Body of pancreas (tissue), 4 donors: ENCODE measurements around the gene CCDC77. TPM values are rescaled to one million over a fixed set of nuclear protein-coding genes. Genes with fewer than 3 reads are reported as not detected.

ENCODE experiments used
- ATAC-seq: fragments of 150-250 bp; one replicate; pipeline ENCODE4 v1.9.1; 2016
- DNase-seq, 4 donors: peaks; one replicate each; pipeline ENCODE4 v3.0.0-alpha.2; 2019
- H3K27ac ChIP-seq, 4 donors: fragments of 200-600 bp; sonication (generic); 1 replicate in 3 of 4; 2 replicates in 1 of 4; pipeline versions ENCODE4 v1.5.1 to v1.6.1; 2016 to 2019; ENCODE audit warnings: mild to moderate bottlenecking in 1 of 4, mixed read lengths in 1 of 4, moderate library complexity in 1 of 4
- H3K27me3 ChIP-seq, 2 donors: fragments of 200-600 bp; sonication (generic); one replicate each; pipeline ENCODE4 v1.6.0; 2016; ENCODE audit warnings: mild to moderate bottlenecking in 1 of 2
- H3K36me3 ChIP-seq, 2 donors: fragments of 200-600 bp; sonication (generic); replicated peaks in 1 of 2; 2 replicates each; pipeline ENCODE4 v1.5.1; 2016; ENCODE audit warnings: low read depth in 2 of 2; ENCODE audit not compliant: insufficient read depth in 1 of 2
- H3K4me1 ChIP-seq: fragments of 200-600 bp; sonication (generic); one replicate; pipeline ENCODE4 v1.6.0; 2016
- H3K4me3 ChIP-seq, 2 donors: fragments of 200-600 bp; sonication (generic); 1 replicate in 1 of 2; 2 replicates in 1 of 2; pipeline ENCODE4 v1.5.1; 2016 to 2019
- H3K9me3 ChIP-seq, 3 donors: fragments of 200-600 bp; sonication (generic); 1 replicate in 2 of 3; 2 replicates in 1 of 3; pipeline ENCODE4 v1.5.1; 2016
- POLR2A ChIP-seq, 3 donors: fragments of 450-650 bp; IDR thresholded peaks; one replicate each; pipeline ENCODE4 v1.6.1; 2016; ENCODE audit warnings: antibody characterized with exemption in 3 of 3, mild to moderate bottlenecking in 2 of 3
- WGBS, 2 donors: methylation state at CpG; one replicate each; pipeline ENCODE4 v1.1.5; 2017; 5-methylcytosine and 5-hydroxymethylcytosine counted together
- intact Hi-C: fragments of 100-400 bp; cut with DNase I; formaldehyde crosslinking; loops from one replicate; pipeline ENCODE4 v1.15.1; 2023
- total RNA-seq, 2 donors: library from RNA; depleted of rRNA; stranded (reverse); fragments of >200 nt; gene quantifications; one replicate each; pipeline ENCODE4 v1.1.0, GENCODE V29; 2016
- TF ChIP-seq, protein P1 (sequence below), 7 experiments: fragments of 450-650 bp in 4 of 7; fragments of 200-600 bp in 3 of 7; sonication (generic) in 3 of 7; IDR thresholded peaks; one replicate each; pipeline ENCODE4 v1.5.1; 2016 to 2019; ENCODE audit warnings: antibody characterized with exemption in 7 of 7

Gene CCDC77
- total RNA-seq, 2 donors from 2014 or later: 2.9 to 4.9 TPM

DNA sequence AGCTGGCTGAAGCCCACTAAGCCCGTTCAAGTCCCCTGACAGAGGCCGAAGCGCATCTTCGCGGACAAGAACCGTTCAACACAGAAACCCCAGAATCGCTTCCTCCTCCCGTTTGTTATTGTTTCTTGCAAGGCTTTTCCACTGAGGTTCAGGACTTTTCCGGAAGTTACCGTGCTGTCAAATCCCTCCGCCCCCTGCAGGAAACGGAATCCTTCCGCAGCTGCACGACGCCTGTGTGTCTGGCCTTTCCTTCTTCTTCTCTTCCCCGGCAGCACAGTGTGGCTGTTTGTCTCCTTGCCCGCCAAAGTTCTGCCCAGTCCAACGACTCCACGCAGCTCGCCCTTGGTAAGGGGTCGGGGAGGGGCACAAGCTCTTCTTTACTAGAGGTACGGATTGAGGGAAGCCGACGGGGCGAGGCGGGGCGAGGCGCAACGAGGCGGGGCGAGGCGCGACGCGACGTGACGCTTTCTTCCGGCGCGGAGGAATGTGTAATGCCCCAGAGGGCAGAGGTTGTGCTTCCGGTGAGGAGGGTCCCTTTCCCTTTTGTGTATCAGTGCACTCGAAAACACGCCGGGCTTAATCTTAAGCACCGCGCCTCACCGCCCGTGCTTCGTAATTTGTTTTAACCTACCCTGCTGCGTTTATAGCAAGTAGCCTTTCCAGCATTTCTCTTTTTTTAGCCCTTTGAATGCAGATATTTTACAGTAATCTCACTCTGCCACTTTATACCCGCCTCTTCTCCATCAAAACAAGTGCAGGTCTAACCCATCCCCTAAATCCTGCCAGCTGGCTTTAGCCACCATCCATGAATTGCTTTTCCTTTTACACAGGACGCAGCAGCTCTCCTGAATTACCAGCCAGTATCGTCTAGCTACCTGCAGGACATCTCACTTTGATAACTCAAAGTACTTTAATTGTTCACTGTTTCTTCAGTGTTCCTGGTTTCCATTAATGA, 12.0 kb upstream of the CCDC77 start, which contains the start of gene KDM5A:
KDM5A (minus strand) TSS at position 179 of the 955 bp plus-strand sequence. CDS start 229 bp downstream, outside the sequence.
- peak within 1 kb of the TSS; percentile 57 to 94 for H3K4me3 ChIP-seq
- H3K9me3 ChIP-seq: no peaks in the 10 kb centered on the region
- peaks cover 34% of the 10 kb centered on the region for H3K4me1 ChIP-seq
- H3K27ac ChIP-seq: peak within 1 kb of the TSS; percentile 75 to 93 (median 86)
- DNase-seq (peak; percentile 87 to 92 (median 90)), ATAC-seq (peak; percentile 99)
- intact Hi-C loops: no loop called here
- H3K36me3 ChIP-seq: peaks cover 0 to 3% of the 10 kb centered on the region in 2 donors
- WGBS, 2 donors: 1 to 2% methylated on average over 36 to 45 of the region's 53 CpGs
- H3K27me3 ChIP-seq: no peaks in the 10 kb centered on the region
- peak in 2 of 3 donors; percentile 75 to 76 for TF ChIP-seq POLR2A (IDR thresholded peaks at IDR 0.05)
- TF ChIP-seq, protein P1, sequence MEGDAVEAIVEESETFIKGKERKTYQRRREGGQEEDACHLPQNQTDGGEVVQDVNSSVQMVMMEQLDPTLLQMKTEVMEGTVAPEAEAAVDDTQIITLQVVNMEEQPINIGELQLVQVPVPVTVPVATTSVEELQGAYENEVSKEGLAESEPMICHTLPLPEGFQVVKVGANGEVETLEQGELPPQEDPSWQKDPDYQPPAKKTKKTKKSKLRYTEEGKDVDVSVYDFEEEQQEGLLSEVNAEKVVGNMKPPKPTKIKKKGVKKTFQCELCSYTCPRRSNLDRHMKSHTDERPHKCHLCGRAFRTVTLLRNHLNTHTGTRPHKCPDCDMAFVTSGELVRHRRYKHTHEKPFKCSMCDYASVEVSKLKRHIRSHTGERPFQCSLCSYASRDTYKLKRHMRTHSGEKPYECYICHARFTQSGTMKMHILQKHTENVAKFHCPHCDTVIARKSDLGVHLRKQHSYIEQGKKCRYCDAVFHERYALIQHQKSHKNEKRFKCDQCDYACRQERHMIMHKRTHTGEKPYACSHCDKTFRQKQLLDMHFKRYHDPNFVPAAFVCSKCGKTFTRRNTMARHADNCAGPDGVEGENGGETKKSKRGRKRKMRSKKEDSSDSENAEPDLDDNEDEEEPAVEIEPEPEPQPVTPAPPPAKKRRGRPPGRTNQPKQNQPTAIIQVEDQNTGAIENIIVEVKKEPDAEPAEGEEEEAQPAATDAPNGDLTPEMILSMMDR (IDR thresholded peaks at IDR 0.05): peak in 4 of 7 experiments; percentile 5 to 26 (median 16)

DNA sequence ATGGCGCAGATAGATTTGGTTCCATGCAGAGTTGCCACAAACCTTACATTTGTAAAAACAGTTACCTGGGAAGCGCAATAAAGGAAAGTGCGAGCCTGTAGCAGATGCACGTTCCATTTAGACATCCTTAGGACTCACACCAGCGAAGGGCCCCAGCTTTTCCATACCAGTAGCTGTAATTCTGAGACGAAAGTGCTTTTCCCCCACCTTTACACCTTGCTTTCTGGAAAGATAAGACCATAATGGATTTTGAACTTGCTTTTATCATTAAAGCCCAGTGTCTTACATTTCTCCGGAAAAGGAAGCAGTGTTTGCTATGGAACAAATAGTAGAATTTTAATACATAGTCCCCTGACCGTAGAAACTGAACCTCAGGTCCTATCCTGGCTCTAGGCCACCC, 616 bp upstream of the CCDC77 start:
- peaks cover 12% of the 10 kb centered on the region for H3K4me1 ChIP-seq
- TF ChIP-seq, protein P1 (IDR thresholded peaks at IDR 0.05): no peak
- TF ChIP-seq POLR2A (IDR thresholded peaks at IDR 0.05): no peak
- WGBS, 2 donors: 48 to 58% methylated on average over 8 of the region's 8 CpGs
- H3K4me3 ChIP-seq: peak overlapping the region in 1 of 2 donors; percentile 98
- H3K36me3 ChIP-seq: no peaks in the 10 kb centered on the region
- no peaks in the 10 kb centered on the region for H3K9me3 ChIP-seq
- intact Hi-C loops: no loop called here
- H3K27ac ChIP-seq: peak overlapping the region in 1 of 4 donors; percentile 61
- no peak for ATAC-seq
- DNase-seq: no peak
- no peaks in the 10 kb centered on the region for H3K27me3 ChIP-seq

DNA sequence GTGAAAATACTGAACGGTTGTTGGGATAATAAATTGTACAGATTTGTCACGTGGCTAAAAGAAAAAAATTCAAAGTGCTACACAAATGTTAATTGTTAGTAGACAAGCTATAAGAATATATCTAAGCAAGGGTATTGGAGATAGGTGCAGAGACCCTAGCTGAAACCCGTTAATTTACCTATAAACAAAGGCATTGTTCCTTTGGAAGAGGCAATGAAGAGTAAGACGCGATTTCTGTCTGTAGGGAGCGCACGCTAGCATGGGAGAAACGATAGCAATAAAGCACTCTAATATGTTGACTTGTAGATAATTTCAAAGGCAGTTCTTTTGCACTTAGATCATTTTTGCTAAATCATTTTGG, 565 bp downstream of the CCDC77 start:
- intact Hi-C loops: no loop called here
- Histone ChIP-seq H3K27ac (peak overlapping the region in 2 of 4 donors; percentile 6 to 61), H3K27me3 (no peaks in the 10 kb centered on the region), H3K36me3 (no peaks in the 10 kb centered on the region), H3K4me1 (peaks cover 12% of the 10 kb centered on the region), H3K4me3 (peak overlapping the region in 1 of 2 donors; percentile 98), H3K9me3 (no peaks in the 10 kb centered on the region)
- TF ChIP-seq, protein P1 (IDR thresholded peaks at IDR 0.05): no peak
- TF ChIP-seq POLR2A (IDR thresholded peaks at IDR 0.05): no peak
- no peak for DNase-seq
- no peak for ATAC-seq
- 0 to 1% methylated on average over 8 of the region's 8 CpGs for WGBS, 2 donors

DNA sequence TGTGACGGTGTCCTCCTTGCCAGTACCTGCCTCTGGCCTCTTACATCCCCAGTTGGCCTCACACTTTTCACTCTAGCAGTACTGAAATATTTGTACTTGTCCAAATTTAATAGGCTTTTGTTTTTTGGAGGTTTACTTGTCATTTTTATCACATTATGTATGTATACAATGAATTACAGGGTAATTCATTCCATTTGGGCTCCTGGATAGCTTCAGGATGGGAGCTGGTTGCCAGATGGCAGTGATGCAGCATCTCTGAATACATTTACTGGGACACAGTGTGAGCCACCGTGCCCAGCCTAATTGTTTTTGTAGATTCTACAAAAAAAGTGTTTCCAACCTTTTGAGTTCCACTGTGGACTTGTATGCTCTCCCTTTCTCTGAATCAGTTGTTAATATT, 13.4 kb downstream of the CCDC77 start:
- WGBS, 2 donors: 82 to 86% methylated on average over 2 of the region's 2 CpGs
- Histone ChIP-seq H3K4me3 (no peak overlapping the region), H3K4me1 (no peaks in the 10 kb centered on the region), H3K9me3 (no peaks in the 10 kb centered on the region), H3K27ac (no peak overlapping the region), H3K27me3 (no peaks in the 10 kb centered on the region), H3K36me3 (peaks cover 0 to 3% of the 10 kb centered on the region in 2 donors)
- DNase-seq (no peak), ATAC-seq (no peak)
- TF ChIP-seq POLR2A (IDR thresholded peaks at IDR 0.05): no peak
- intact Hi-C loops: no loop called here

DNA sequence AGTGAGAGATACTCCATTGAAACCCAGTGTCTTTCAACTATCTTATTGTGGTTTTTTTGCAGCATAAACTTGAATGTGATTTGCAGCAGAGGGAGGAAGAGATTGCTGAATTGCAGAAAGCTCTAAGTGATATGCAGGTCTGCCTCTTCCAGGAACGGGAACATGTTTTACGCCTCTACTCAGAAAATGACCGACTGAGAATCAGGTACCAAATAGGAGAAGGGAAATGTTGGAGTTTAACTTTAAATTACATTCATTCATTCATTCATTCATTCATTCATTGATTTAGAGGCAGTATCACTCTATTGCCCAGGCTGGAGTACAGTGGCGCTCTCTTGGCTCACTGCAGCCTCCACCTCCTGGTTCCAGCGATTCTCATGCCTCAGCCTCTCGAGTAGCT, 17.0 kb downstream of the CCDC77 start:
- Histone ChIP-seq H3K27ac (no peak overlapping the region), H3K4me1 (no peaks in the 10 kb centered on the region), H3K27me3 (no peaks in the 10 kb centered on the region), H3K9me3 (no peaks in the 10 kb centered on the region), H3K4me3 (no peak overlapping the region), H3K36me3 (peaks cover 0 to 3% of the 10 kb centered on the region in 2 donors)
- WGBS, 2 donors: 96 to 97% methylated on average over 6 of the region's 6 CpGs
- TF ChIP-seq, protein P1 (IDR thresholded peaks at IDR 0.05): no peak
- DNase-seq (no peak), ATAC-seq (no peak)
- intact Hi-C loops: no loop called here
